Testis (tissue), 2 donors: Measurements from ENCODE around the gene AMMECR1L.

Source experiments
- CTCF ChIP-seq, 3 experiments: fragments of 450-650 bp in 2 of 3; fragments of 200-600 bp in 1 of 3; sonication (generic) in 1 of 3; IDR thresholded peaks; one replicate each; pipeline ENCODE4 v1.5.1; 2016 to 2019; ENCODE audit warnings: antibody characterized with exemption in 3 of 3, mild to moderate bottlenecking in 2 of 3, moderate library complexity in 1 of 3
- POLR2A ChIP-seq: fragments of 450-650 bp; IDR thresholded peaks from one replicate; pipeline ENCODE4 v1.6.1; 2017; ENCODE audit warnings: antibody characterized with exemption, mild to moderate bottlenecking, moderate library complexity

DNA sequence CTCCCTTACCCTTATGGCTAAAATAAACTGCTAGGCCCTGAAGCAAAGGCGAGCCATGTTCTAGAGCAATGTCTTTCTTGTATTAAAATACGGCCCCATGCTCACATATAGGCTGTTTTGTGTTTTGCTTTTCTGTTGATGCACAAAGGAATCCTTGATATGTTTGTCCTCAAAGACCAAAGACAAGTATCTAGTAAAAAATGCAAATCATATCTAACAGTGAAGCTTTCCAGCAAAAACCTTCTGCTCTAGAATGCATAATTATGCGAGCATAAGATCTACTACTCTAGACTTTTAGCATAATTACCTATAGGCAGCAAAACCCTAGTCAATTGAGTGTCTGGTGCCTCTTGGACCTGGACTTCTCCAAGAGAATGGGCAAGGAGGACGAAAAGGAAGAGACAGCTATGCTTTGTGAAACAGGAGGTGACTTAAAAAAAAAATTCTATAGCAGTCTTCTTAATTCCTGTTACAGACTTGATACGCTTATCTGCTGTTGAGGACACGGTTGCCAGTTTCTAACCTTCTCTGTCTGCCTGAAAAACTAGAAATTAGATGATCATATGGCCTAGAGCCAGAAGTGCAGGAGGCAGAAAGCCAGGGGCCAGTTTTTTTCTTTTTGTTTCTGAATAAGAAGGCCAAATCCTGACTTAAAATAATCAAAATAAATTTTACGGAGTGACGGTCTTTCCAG lies 1.5 kb upstream of the AMMECR1L start:
- TF ChIP-seq CTCF (IDR thresholded peaks at IDR 0.05) (no peak), POLR2A (no peak)
